Measurements from ENCODE around the gene HERPUD1.
"Not testable (repeated sequence)": the region's sequence is repeated elsewhere in the genome, so short reads cannot be mapped to it uniquely, and the experiment has no call there.

HERPUD1 gene

GRCh38 chr16:56971768-56972043 lies 39.8 kb downstream of the HERPUD1 start:
- H3K36me3 ChIP-seq (ENCODE audit: low read length), result no peaks in the 10 kb centered on the region
- H3K9me2 ChIP-seq (replicated peaks; ENCODE audit: insufficient read depth, low read length), result no peaks in the 10 kb centered on the region
- H3K9me3 ChIP-seq (ENCODE audit: insufficient read depth, low read length), result no peaks in the 10 kb centered on the region
- H3F3A ChIP-seq (ENCODE audit: insufficient read depth), result no peaks in the 10 kb centered on the region
- no peak overlapping the region for H2AFZ ChIP-seq (ENCODE audit: low read depth, low read length, severe bottlenecking)
- H3K27me3 ChIP-seq (ENCODE audit: low read length), result no peaks in the 10 kb centered on the region
- H3K27ac ChIP-seq (ENCODE audit: low read depth, low read length), result no peak overlapping the region
- TF ChIP-seq CTCF (IDR thresholded peaks at IDR 0.05; ENCODE audit: insufficient read depth, low read length, poor library complexity, severe bottlenecking) (no peak), EZH2phosphoT487 (conservative IDR thresholded peaks at IDR 0.05; ENCODE audit: low read length) (no peak)
- H3K4me2 ChIP-seq (ENCODE audit: low read depth, low read length, poor library complexity, severe bottlenecking), result no peak overlapping the region
- no peak overlapping the region for H3K9ac ChIP-seq (ENCODE audit: low read length)
- no peak overlapping the region for H3K4me3 ChIP-seq (ENCODE audit: insufficient read depth, low read length, poor library complexity, severe bottlenecking)
- H4K20me1 ChIP-seq (ENCODE audit: low read depth, low read length), result no peaks in the 10 kb centered on the region
- H3K79me2 ChIP-seq (ENCODE audit: insufficient read depth, low read length), result no peaks in the 10 kb centered on the region

- Histone ChIP-seq H3K36me3 (ENCODE audit: low read length) (no peaks in the 10 kb centered on the region), H3F3A (ENCODE audit: insufficient read depth) (no peaks in the 10 kb centered on the region), H4K20me1 (ENCODE audit: low read depth, low read length) (no peaks in the 10 kb centered on the region), H3K9ac (ENCODE audit: low read length) (no peak overlapping the region), H3K27me3 (ENCODE audit: low read length) (no peaks in the 10 kb centered on the region), H3K4me2 (ENCODE audit: low read depth, low read length, poor library complexity, severe bottlenecking) (no peak overlapping the region), H3K27ac (ENCODE audit: low read depth, low read length) (no peak overlapping the region), H3K4me3 (ENCODE audit: insufficient read depth, low read length, poor library complexity, severe bottlenecking) (no peak overlapping the region), H3K9me3 (ENCODE audit: insufficient read depth, low read length) (no peaks in the 10 kb centered on the region), H3K9me2 (replicated peaks; ENCODE audit: insufficient read depth, low read length) (no peaks in the 10 kb centered on the region), H2AFZ (ENCODE audit: low read depth, low read length, severe bottlenecking) (no peak overlapping the region), H3K79me2 (ENCODE audit: insufficient read depth, low read length) (no peaks in the 10 kb centered on the region)
- TF ChIP-seq CTCF (IDR thresholded peaks at IDR 0.05; ENCODE audit: insufficient read depth, low read length, poor library complexity, severe bottlenecking) (no peak), EZH2phosphoT487 (conservative IDR thresholded peaks at IDR 0.05; ENCODE audit: low read length) (no peak)
Measured at GRCh38 chr16:56972403-56973293, 40.7 kb downstream of the HERPUD1 start.

GRCh38 chr16:56973294-56973689 lies 41.4 kb downstream of the HERPUD1 start:
- Histone ChIP-seq H4K20me1 (ENCODE audit: low read depth, low read length) (no peaks in the 10 kb centered on the region), H3K4me3 (ENCODE audit: insufficient read depth, low read length, poor library complexity, severe bottlenecking) (no peak overlapping the region), H2AFZ (ENCODE audit: low read depth, low read length, severe bottlenecking) (no peak overlapping the region), H3K9ac (ENCODE audit: low read length) (no peak overlapping the region), H3K4me2 (ENCODE audit: low read depth, low read length, poor library complexity, severe bottlenecking) (no peak overlapping the region), H3K27ac (ENCODE audit: low read depth, low read length) (no peak overlapping the region), H3K9me3 (ENCODE audit: insufficient read depth, low read length) (no peaks in the 10 kb centered on the region), H3K27me3 (ENCODE audit: low read length) (no peaks in the 10 kb centered on the region), H3K9me2 (replicated peaks; ENCODE audit: insufficient read depth, low read length) (no peaks in the 10 kb centered on the region), H3K79me2 (ENCODE audit: insufficient read depth, low read length) (no peaks in the 10 kb centered on the region), H3K36me3 (ENCODE audit: low read length) (no peaks in the 10 kb centered on the region), H3F3A (ENCODE audit: insufficient read depth) (no peaks in the 10 kb centered on the region)
- TF ChIP-seq EZH2phosphoT487 (conservative IDR thresholded peaks at IDR 0.05; ENCODE audit: low read length) (no peak), CTCF (IDR thresholded peaks at IDR 0.05; ENCODE audit: insufficient read depth, low read length, poor library complexity, severe bottlenecking) (no peak)

GRCh38 chr16:56973899-56974298 lies 42.0 kb downstream of the HERPUD1 start:
- H3K27ac ChIP-seq (ENCODE audit: low read depth, low read length); H4K20me1 ChIP-seq (ENCODE audit: low read depth, low read length); H3K36me3 ChIP-seq (ENCODE audit: low read length); H2AFZ ChIP-seq (ENCODE audit: low read depth, low read length, severe bottlenecking); H3K4me2 ChIP-seq (ENCODE audit: low read depth, low read length, poor library complexity, severe bottlenecking); H3K9me3 ChIP-seq (ENCODE audit: insufficient read depth, low read length); H3K9me2 ChIP-seq (replicated peaks; ENCODE audit: insufficient read depth, low read length); H3K79me2 ChIP-seq (ENCODE audit: insufficient read depth, low read length); H3K4me3 ChIP-seq (ENCODE audit: insufficient read depth, low read length, poor library complexity, severe bottlenecking); H3F3A ChIP-seq (ENCODE audit: insufficient read depth); H3K9ac ChIP-seq (ENCODE audit: low read length); H3K27me3 ChIP-seq (ENCODE audit: low read length): not testable (repeated sequence)
